RCC 7860 (cell line): ENCODE results near the gene SLC4A11.
A peak's percentile ranks its signal among the peaks of the same experiment; 100 is the strongest.

Experiments
- DNase-seq: peaks from one replicate; pipeline ENCODE4 v3.0.0-alpha.2; 2015; ENCODE audit warnings: low spot score
- FAIRE-seq: peaks from 2 replicates; lab custom pipeline; 2012; peaks lifted over from hg19 to GRCh38; lab: Jason Lieb, UNC

SLC4A11 gene

GRCh38 chr20:3239026-3239866 lies at the start of gene SLC4A11:
Gene SLC4A11 (minus strand): TSS chr20:3239190. CDS start chr20:3239137, 53 bp downstream.
- FAIRE-seq (no peak), DNase-seq (no peak)

DNA sequence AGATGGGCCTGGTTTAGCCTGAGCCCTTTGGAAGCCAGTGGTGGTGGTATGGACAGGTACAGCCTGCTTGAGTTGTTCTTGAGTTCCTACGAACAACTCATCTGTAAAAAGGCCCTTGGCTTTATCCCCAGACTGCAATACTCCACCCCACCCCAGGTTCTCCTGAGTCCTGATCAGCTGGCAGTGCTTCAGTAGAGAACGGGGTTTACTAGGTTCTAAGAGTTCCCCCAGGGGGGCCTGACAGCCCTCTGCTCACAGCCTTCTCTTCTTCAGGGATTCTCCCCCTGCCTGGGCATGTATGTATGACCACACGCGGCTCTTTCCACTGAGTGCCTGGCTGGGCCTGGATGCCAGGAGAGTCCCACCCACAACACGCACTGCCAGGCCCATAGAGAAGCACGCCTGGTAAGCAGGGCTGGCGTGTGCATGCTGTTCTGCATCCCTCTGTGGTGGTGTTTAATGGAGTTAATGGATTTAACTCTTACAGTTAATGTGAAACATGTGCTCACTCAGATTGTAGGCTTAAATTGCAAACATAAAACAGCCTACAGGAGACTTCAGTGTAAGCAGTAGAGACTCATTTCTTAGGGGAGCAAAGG lies 44.3 kb upstream of the SLC4A11 start:
- FAIRE-seq: no peak

GRCh38 chr20:3282271-3283221 lies 43.6 kb upstream of the SLC4A11 start:
- DNase-seq (no peak), FAIRE-seq (no peak)

More for the DNA sequence above, 44.3 kb upstream of the SLC4A11 start:
- DNase-seq: no peak

- no peak for DNase-seq
- FAIRE-seq: no peak
Observed at GRCh38 chr20:3281437-3281836, 42.4 kb upstream of the SLC4A11 start.

GRCh38 chr20:3279761-3280160 lies 40.8 kb upstream of the SLC4A11 start:
- no peak for DNase-seq
- FAIRE-seq: no peak

DNA sequence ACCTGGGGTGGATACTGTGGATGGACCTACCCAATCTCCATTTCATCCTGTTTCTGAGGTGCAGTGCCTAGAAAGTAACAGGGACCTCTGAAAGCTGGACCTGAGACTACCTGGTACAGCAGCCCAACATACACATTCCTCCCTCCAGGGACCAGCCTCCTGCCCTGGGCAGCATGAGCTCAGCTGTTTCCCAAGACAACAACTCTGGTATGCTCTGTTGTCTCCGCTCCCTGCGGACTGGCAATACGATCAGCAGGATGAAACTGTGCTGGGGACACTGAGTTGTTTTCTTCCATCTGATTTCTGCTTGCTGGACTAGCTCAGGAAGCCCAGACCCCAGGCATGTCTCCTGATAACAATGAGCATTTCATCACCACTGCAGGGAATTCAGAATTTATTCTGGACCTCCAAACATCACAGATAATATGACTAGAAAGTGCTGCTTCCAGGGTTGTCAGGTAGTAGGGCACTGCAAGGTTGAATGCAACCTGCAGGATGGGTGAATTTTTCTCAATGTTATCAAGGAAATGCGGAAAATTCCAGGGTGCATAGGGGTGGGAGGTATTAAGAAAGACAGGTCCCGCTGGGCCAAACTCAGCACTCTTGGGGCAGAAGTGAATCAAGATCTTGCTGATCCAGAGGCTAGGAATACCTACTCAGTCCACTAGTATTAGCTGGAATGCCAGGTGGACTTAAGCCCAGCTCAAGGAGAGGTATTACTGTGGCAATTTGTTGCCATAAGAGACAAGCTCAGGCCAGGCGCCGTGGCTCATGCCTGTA lies 38.9 kb upstream of the SLC4A11 start:
- DNase-seq (no peak), FAIRE-seq (no peak)

DNA sequence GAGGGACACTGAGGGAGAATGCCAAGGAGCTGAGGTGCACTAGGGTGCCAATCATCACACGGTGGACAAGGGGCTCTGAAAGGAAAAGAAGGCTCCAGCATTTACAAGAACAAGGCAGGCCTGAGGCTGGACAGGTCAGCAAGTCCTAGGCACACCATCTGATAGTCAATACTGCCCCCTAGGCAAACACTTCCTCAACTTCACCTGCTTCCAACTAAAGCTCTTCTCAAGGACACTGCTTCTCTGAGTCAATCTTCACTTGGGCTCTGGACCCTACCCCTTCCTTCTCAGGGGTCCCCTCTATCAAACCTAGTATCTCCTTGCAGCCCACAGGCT lies 37.7 kb upstream of the SLC4A11 start:
- FAIRE-seq (no peak), DNase-seq (peak; percentile 18)

- FAIRE-seq (no peak), DNase-seq (no peak)
Observed at GRCh38 chr20:3275966-3276679, 37.1 kb upstream of the SLC4A11 start.

- no peak for FAIRE-seq
- no peak for DNase-seq
Observed at GRCh38 chr20:3275064-3275935, 36.3 kb upstream of the SLC4A11 start.

DNA sequence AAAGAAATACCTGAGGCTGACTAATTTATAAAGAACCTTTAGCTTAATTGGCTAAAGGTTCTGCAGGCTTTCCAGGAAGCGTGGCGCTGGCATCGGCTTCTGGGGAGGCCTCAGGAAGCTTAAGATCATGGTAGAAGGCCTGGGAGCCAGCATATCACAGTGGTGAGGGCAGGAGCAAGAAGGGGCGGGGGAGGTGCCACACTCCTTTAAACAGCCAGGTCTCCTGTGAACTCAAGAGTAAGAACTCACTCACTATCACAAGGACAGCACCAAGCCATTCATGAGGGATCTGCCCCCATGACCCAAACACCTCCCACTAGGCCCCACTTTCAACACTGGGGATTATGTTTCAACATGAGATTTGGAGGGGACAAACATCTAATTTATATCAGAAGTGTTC lies 34.4 kb upstream of the SLC4A11 start:
- DNase-seq (no peak), FAIRE-seq (no peak)

GRCh38 chr20:3270051-3270450 lies 31.1 kb upstream of the SLC4A11 start:
- DNase-seq: no peak
- FAIRE-seq: no peak

GRCh38 chr20:3262566-3262965 lies 23.6 kb upstream of the SLC4A11 start:
- FAIRE-seq (no peak), DNase-seq (peak; percentile 3)

GRCh38 chr20:3258429-3258828 lies 19.4 kb upstream of the SLC4A11 start:
- FAIRE-seq (no peak), DNase-seq (no peak)

DNA sequence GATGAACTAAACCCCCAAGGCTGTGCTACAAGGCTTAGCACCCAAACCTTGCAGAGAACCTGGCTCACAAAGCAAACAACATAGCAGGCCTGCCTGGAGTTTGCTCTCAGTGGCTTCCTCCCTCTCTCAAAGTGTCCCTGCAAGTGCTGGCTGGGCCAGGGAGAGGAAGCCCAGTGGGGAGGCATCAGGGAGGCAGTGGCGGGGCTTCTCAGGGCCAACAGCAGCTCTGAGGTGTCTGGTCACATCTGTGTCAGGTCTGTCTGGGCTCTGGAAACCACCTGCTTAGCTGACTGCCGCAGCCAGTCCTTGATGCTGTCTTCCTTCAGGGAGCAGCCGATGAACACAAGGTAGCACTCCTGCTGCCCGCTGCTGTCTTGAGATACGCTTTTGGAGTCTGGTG lies 16.7 kb upstream of the SLC4A11 start:
- FAIRE-seq: no peak
- DNase-seq: no peak

DNA sequence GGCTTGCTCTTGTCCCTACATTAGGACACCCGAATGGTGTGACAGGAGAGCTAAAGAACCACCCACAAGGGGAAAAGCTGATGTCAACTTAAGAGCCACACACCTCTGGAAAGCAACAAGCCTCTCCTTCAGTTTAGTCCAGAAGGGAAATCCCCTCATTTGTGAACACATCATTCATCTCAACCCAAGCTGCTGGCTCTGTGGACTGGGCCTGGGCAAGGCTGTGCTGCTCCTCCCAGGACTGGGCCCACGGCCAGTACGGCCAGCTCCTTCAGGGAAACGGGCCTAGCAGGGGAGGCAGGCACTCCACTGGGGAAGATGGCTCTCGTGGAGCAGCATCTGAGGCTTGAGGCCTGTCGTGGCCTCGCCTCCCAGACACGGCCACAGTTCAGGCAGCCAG lies 12.8 kb upstream of the SLC4A11 start:
- DNase-seq (no peak), FAIRE-seq (no peak)

- no peak for FAIRE-seq
Observed at GRCh38 chr20:3250091-3250504, 11.1 kb upstream of the SLC4A11 start.

DNA sequence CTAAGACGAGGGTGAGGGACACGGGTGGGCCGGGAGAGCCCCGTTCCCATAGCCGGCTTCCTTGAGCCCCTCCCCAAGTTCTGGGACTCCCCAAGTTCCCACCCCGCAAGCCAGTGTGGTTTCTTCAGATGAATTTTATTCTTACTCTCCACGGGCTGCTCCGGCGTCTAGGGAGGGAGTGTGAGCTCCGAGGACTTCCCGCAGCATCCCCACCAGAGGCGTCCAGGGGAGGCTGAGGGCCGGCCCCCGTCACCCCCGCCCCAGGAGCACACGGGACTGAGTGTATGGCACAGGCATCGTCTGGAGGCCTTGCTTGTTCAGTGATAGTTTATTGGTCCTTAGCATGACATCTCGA lies 10.0 kb upstream of the SLC4A11 start:
- DNase-seq (no peak), FAIRE-seq (no peak)

More at GRCh38 chr20:3250091-3250504, 11.1 kb upstream of the SLC4A11 start:
- DNase-seq: no peak

DNA sequence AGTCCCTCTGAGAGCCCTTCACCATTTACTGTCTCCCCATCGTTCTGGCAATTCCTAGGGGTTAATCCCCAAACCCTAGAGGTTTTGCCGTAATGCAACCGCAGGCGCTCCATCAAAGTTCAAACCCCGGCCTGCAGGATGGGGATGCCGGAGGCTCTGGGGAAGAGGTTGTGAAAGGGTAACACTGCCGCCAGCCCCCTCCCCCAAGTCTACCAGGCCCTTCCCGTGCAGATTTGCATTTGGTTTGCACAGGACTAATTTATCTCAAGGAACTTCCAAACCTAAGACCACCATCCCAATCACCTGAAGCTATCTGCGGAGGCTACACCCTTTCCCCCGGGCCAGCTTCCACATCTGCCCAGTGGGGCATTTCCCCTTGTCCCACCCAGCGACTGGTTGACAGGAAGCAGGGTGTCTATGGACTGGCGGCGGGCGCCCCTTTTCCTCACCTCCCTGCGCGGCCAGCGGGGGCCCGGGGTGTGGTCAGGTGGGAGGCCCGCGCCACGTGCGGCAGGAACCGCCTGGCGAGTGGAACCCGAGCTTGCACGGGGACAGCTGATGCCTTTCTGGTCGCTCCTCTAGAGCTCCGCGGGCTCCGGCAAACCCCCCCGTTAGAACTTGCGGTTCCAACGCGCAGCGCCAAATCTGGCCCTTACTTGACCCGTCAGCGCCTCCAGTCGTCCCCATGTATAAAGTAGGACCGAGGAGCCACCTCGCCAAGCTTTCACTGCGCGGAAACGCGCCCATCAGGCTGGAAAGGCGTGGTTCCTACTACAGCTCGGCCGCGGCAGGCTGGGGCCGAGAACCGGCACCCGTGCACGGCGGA lies 9.4 kb upstream of the SLC4A11 start:
- DNase-seq (no peak), FAIRE-seq (no peak)
